Suppressor macrophage treated with lipopolysaccharide for 1 hour (primary cell): ENCODE data around the gene CDSN.
"Not testable (repeated sequence)": the region's sequence is repeated elsewhere in the genome, so short reads cannot be mapped to it uniquely, and the experiment has no call there.

Experiments
- DNase-seq, 3 donors: peaks; one replicate each; pipeline ENCODE4 v3.0.0-alpha.2; 2020 to 2022

The CDSN gene

GRCh38 chr6:31120151-31120915, at the start of gene CDSN:
TSS of gene CDSN (minus strand) at chr6:31120446. CDS start at chr6:31120419, 27 bp downstream.
- no peak for DNase-seq

- DNase-seq = no peak
Observed at GRCh38 chr6:31169123-31169857, 49.0 kb upstream of the CDSN start.

- no peak for DNase-seq
Observed at GRCh38 chr6:31168606-31169005, 48.4 kb upstream of the CDSN start.

- DNase-seq = no peak
Observed at GRCh38 chr6:31165986-31166385, 45.7 kb upstream of the CDSN start.

GRCh38 chr6:31165064-31165832, 45.0 kb upstream of the CDSN start:
- not testable (repeated sequence) for DNase-seq

- not testable (repeated sequence) for DNase-seq
Observed at GRCh38 chr6:31164475-31165063, 44.3 kb upstream of the CDSN start.

- no peak for DNase-seq
Observed at GRCh38 chr6:31163922-31164321, 43.7 kb upstream of the CDSN start.

- peak in 1 of 3 donors; percentile 20 for DNase-seq
Observed at GRCh38 chr6:31162463-31163165, 42.4 kb upstream of the CDSN start.

GRCh38 chr6:31161216-31162126, 41.2 kb upstream of the CDSN start:
- DNase-seq = no peak

GRCh38 chr6:31158863-31159855, 38.9 kb upstream of the CDSN start:
- peak in 1 of 3 donors; percentile 12 for DNase-seq

GRCh38 chr6:31158140-31158862, 38.1 kb upstream of the CDSN start, which contains the start of gene TCF19:
TSS of gene TCF19 (plus strand) at chr6:31158589. CDS start at chr6:31159470, 881 bp downstream.
- peak; percentile 99 to 100 (median 100) for DNase-seq

GRCh38 chr6:31157513-31158139, 37.4 kb upstream of the CDSN start, which contains the start of gene CCHCR1:
TSS of gene CCHCR1 (minus strand) at chr6:31157802. CDS start at chr6:31157600, 202 bp downstream.
- no peak for DNase-seq

- DNase-seq = no peak
Observed at GRCh38 chr6:31156641-31157040, 36.4 kb upstream of the CDSN start.

GRCh38 chr6:31154436-31154835, 34.2 kb upstream of the CDSN start:
- DNase-seq = no peak

- DNase-seq = no peak
Observed at GRCh38 chr6:31152781-31153180, 32.5 kb upstream of the CDSN start.

GRCh38 chr6:31149827-31150447, 29.7 kb upstream of the CDSN start:
- DNase-seq = no peak

- no peak for DNase-seq
Observed at GRCh38 chr6:31145386-31145785, 25.1 kb upstream of the CDSN start.

- no peak for DNase-seq
Observed at GRCh38 chr6:31144970-31145340, 24.7 kb upstream of the CDSN start.
